NCI-H524 treated with DMSO at 0.1 percent for 48 hours (cell line): ENCODE data around the gene LRRC3.

Experiments
- DNase-seq: peaks from one replicate; lab custom pipeline; 2025; lab: John Stamatoyannopoulos, UW

LRRC3 gene

DNA sequence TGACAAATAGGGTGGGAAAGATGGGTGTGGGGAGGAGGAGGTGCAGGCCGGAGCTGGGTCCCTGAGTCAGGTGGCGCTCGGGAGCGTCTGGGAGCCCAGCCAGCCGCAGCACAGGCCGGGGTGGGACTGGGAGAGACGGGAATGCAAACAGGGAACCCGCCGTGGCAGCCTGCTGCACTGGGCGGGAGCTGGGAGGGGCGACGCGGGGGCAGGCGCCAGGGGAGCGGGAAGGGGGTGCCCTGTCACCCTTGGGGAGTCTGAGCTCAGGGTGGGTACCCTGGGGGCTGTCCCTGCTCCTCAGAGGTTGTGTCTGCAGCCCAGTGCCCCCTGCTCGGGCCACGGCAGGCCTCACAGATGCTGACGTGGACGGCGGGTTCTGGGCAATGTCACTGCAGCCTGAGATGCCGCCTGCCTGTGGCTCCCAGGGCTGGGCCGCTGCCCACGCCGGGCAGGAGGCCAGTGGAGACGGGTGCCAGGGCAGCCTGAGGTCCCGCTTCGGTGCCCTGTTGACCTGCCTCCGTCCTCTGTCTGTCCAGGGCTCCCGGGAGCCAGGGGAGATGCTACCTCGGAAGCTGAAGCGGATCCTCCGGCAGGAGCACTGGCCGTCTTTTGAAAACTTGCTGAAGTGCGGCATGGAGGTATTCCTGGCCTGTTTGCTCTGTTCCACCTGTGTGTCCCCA, 16.6 kb upstream of the LRRC3 start:
- no peak for DNase-seq

- no peak for DNase-seq
These were observed 16.1 kb upstream of the LRRC3 start for GRCh38 chr21:44439211-44439600.

DNA sequence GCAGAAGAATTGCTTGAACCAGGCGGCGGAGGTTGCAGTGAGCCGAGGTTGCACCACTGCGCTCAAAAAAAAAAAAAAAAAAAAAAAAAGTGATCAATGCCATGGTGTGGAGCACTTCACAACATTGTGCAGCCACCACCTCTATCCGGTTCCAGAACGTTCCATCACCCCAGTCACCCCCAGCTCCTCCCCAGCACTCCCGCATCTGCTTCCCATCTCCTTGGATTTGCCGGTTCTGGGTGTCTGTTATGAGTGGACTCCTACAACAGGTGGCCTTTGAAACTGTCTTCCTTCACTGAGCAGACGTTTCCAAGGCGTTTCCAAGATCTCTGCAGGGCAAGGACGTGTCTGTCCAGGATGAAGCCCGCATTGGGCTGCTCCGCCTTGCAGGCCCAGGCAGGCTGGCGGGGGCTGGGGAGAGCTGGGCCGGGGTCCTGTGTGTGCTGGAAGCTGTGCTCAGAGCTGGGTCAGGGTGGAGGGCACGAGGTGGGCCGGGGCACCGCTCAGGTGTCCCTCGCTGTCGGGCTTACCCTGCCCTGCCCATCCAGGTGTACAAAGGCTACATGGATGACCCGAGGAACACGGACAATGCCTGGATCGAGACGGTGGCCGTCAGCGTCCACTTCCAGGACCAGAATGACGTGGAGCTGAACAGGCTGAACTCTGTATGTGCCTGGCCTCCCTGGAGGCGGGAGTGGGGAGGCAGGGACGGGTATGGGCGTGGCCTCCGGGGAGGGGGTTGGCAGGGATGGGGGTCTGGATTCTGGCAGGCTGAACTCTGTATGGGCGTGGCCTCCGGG, 14.9 kb upstream of the LRRC3 start:
- DNase-seq = no peak

GRCh38 chr21:44441041-44441400, 14.3 kb upstream of the LRRC3 start:
- no peak for DNase-seq

DNA sequence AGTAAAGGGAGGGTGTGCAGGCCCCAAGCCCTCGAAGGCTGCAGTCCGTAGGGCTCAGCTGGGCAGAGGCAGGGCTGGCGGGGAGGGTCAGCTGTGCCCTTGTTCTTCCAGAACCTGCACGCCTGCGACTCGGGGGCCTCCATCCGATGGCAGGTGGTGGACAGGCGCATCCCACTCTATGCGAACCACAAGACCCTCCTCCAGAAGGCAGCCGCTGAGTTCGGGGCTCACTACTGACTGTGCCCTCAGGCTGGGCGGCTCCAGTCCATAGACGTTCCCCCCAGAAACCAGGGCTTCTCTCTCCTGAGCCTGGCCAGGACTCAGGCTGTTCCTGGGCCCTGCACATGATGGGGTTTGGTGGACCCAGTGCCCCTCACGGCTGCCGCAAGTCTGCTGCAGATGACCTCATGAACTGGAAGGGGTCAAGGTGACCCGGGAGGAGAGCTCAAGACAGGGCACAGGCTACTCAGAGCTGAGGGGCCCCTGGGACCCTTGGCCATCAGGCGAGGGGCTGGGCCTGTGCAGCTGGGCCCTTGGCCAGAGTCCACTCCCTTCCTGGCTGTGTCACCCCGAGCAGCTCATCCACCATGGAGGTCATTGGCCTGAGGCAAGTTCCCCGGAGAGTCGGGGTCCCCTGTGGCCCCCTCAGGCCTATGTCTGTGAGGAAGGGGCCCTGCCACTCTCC, 13.6 kb upstream of the LRRC3 start:
- no peak for DNase-seq

- no peak for DNase-seq
These were observed 12.8 kb upstream of the LRRC3 start for GRCh38 chr21:44442266-44443125.

DNA sequence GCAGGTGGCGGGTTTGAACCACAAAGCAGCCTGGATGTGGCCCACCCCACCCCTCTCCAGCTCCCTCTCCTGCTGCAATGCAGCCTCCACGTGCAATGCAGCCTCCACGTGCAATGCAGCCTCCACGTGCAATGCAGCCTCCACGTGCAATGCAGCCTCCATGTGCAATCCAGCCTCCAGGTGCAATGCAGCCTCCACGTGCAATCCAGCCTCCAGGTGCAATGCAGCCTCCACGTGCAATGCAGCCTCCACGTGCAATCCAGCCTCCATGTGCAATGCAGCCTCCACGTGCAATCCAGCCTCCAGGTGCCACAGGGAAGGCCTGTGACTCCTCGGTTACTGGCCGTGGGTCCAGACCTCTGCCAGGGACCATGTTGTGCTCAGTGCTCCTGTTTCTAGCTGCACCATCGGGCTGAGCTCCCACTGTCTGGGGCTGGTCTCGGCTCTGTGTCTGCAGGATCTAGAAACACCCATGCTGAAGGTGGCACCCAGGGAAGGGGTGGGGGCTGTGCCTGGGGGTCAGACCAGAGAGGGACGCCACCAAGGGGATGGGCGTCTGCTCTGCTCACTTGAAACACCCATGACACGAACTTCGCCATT, 11.9 kb upstream of the LRRC3 start:
- DNase-seq = no peak

DNA sequence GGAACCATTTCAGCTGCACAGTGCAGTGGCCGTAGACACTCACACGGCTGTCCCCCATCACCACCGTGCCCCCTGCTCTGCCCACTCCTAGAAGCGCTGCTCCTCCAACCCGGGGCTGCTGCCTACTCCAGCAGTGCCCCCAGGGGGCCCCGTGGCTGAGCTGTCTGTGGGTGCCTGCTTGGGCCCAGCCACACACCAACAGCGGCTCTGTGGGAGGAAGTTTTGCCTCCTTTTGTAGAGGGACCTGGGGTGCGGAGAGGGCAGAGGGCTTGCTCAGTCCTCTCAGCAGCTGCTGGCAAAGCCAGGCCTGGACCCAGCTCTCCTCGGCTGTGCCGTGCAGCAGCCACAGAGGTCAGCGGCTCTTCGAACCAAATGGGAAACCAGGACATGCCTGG, 11.4 kb upstream of the LRRC3 start:
- DNase-seq = no peak

- DNase-seq = no peak
These were observed 10.9 kb upstream of the LRRC3 start for GRCh38 chr21:44444286-44444931.

GRCh38 chr21:44445145-44445812, 10.0 kb upstream of the LRRC3 start:
- DNase-seq = no peak

GRCh38 chr21:44448651-44449131, 6.6 kb upstream of the LRRC3 start:
- DNase-seq = no peak

DNA sequence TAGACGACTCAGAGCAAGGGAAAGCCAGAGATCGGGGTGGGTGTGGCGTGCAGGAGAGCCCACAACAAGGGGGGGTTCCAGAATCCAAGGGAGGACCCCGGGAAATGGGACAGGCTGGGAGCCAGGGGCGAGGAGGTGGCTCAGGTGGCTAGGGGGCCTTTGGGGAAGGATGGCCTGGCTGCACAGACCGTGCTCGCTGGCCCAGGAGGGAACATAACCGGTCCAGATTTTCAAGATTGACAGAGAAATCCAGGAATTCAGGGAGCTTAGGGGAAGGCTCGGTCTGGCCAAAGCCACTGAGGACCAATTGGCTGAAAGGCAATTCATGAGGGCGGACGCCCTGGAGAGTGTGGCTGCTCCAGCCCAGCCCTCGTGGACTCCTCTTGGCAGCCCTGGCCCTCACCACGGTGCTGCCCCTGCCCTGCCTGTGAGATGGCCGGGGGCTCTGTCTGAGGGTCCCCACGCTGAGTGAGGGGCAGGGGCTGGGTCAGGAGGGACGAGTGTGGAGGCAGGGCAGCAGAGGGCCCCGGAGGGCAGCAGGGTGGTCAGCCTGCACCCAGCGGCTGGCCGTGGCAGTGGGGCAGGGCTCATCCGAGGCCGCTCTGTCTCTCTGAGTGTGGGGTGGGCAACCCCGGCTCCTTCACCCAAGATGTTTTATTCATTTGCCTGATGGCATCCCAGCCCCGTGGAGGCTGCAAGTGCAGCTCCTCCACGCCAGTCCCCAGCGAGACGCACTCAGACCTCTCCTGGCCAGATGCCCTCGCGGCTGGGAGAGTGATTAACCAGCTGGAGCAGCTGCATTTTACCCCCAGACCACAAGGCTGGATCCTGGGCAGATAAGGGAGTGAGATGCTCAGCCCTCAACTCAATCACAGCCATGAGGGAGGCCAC, 5.6 kb upstream of the LRRC3 start:
- no peak for DNase-seq

DNA sequence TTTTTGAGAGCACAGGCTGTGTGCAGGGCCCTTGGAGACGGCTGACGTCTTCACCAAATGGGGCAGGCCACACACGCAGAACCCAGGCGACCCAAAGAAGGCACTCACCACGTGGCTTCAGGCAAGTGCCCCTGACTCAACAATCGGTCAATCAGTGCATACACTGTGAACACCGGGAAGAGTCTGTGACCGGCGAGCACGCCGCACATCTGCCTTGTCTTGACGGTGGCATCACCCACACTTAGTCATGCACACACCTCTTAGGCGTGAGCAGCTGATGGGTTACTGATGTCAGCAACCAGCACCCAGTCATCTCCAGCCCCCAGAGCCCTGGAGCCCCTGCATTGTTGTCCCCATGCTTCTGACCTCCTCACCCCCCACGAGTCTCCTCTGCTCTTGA, 4.9 kb upstream of the LRRC3 start:
- no peak for DNase-seq

- DNase-seq = no peak
These were observed 4.3 kb upstream of the LRRC3 start for GRCh38 chr21:44450999-44451398.

DNA sequence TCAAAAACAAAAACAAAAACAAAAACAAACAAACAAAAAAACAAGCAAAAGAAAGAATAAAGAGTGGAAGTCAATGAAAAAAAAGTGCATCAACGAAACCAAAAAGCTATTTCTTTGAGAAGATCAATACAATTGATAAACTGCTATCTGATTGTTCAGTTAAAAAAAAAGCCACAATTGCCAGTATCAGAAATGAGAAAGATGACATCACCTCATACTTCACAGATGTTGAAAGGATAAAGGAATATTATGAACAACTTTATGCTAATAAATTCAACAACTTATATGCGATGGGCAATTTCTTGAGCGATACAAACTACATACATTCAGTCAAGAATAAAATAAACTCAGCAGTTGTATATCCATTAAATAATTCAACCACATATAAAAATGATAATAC, 2.2 kb upstream of the LRRC3 start:
- DNase-seq = no peak

- DNase-seq = no peak
These were observed 1.3 kb upstream of the LRRC3 start for GRCh38 chr21:44454058-44454457.

DNA sequence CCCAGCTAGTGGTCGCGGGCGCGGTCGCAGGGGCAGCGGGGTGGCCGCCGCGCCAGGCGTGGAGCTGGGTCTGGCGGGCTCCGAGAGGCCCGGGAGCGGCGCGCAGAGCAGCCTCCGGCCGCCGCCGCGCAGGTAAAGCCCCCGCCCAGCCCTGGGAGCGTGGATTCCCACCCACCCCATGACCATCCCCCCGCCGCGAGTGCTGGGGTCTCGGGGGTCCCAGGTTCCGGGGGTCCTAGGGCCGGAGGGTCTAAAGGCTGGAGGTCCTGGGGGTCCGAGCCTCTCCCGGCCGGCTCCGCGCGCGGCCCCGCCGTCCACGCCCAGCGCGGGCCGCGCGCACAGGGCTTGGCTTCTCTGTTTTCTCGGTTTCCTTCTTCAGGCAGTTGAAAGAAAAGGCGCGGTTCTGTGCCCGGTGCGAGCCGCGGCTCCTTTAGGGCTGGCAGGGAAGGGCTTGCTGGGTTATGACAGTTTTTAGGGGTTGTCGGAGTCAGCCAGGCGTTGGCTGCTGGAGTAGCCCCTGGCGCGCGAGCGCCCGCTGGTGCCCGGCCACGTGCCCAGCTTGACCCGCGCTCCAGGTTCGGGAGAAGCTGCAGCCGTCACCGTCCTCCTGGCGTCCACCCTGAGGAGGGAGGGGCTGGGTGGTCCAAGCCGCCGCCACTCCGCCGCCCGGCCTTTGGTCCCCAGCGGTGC, 359 bp downstream of the LRRC3 start:
- no peak for DNase-seq

- no peak for DNase-seq
These were observed 1.1 kb downstream of the LRRC3 start for GRCh38 chr21:44456214-44456914.
